ENCODE results near the gene NDUFA6. TPM values are rescaled to one million over a fixed set of nuclear protein-coding genes. Genes with fewer than 3 reads are reported as not detected.
A peak's percentile ranks its signal among the peaks of the same experiment; 100 is the strongest.

NDUFA6 gene
- total and polyA plus RNA-seq, 2 of the 13 experiments (the other 11 are each of a cell fraction or from before 2014, with no cell fraction given): 68.5 to 87.8 TPM

DNA sequence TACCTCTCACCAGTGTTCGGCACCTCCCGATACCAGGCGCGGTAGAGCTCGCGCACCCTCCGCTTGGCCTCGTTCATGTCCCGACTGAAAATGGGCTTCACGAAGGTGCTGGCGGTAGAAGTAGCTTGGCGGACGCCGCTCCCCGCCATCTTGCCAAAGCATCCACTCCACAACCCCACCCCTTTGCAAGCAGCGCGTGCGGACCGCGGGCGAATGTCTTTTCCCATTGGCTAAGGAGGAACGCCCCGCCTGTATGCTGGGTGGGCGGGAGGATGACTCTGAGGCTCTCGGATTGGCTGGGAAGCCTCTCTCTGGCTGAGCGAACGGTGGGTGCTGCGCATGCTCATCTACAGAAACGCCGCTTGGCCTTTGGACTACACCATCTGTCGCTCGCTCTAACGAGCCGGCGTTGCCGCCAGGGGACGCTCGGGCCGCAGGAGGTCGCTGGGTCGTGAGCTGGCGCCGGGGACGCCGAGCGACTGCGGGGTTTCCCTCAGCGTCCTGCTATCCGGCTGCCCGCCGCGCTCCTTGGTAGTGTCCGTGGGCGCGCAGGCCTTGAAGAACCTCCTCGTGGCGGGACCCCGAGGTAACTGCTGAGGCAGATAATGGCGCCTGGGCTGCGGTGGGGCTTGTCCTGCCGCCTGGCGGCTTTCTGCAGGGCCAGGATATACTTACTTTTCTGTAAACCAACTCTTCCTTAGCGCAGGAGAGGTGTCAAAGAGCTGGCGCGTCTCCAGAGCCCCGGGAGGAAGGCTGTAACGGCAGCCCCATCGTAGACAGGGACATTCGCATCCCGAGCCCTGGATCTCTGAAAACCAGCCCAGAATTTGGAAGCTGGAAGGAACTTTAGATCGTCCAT is at the start of gene NDUFA6 (continued):
- TF ChIP-seq ZNF609 (CRISPR knock-in tag; IDR thresholded peaks at IDR 0.05; ENCODE audit: borderline replicate concordance) (peak; percentile 64; the same call in 1 of the 2 replicates), ZNF878 (CRISPR knock-in tag; IDR thresholded peaks at IDR 0.05) (no peak), GMEB1 (CRISPR knock-in tag; IDR thresholded peaks at IDR 0.05; ENCODE audit: borderline replicate concordance) (peak; percentile 83), HMGA1 (CRISPR knock-in tag; conservative IDR thresholded peaks at IDR 0.05) (no peak), HNRNPK (IDR thresholded peaks at IDR 0.05; ENCODE audit: low read depth, low read length, poor library complexity, severe bottlenecking) (no peak), RELA (CRISPR knock-in tag; IDR thresholded peaks at IDR 0.05) (no peak), ZNF263 (CRISPR knock-in tag; IDR thresholded peaks at IDR 0.05) (peak; percentile 44; the same call in 1 of the 2 replicates), ETV5 (CRISPR knock-in tag; IDR thresholded peaks at IDR 0.05; ENCODE audit: borderline replicate concordance) (peak; percentile 42; the same call in 1 of the 2 replicates), POLR2AphosphoS5 (IDR thresholded peaks at IDR 0.05; ENCODE audit: low read depth, low read length) (peak; percentile 93), ZNF776 (CRISPR knock-in tag; IDR thresholded peaks at IDR 0.05) (peak; percentile 70; the same call in 1 of the 2 replicates), ZNF598 (CRISPR knock-in tag; IDR thresholded peaks at IDR 0.05; ENCODE audit: borderline replicate concordance) (peak; percentile 86), KAT2B (IDR thresholded peaks at IDR 0.05; ENCODE audit: borderline replicate concordance, low read depth, low read length) (no peak), CEBPZ (IDR thresholded peaks at IDR 0.05; ENCODE audit: low read length) (no peak)
- TF ChIP-seq, protein P1, sequence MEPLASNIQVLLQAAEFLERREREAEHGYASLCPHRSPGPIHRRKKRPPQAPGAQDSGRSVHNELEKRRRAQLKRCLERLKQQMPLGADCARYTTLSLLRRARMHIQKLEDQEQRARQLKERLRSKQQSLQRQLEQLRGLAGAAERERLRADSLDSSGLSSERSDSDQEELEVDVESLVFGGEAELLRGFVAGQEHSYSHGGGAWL (CRISPR knock-in tag; IDR thresholded peaks at IDR 0.05): no peak
- TF ChIP-seq, protein P2, sequence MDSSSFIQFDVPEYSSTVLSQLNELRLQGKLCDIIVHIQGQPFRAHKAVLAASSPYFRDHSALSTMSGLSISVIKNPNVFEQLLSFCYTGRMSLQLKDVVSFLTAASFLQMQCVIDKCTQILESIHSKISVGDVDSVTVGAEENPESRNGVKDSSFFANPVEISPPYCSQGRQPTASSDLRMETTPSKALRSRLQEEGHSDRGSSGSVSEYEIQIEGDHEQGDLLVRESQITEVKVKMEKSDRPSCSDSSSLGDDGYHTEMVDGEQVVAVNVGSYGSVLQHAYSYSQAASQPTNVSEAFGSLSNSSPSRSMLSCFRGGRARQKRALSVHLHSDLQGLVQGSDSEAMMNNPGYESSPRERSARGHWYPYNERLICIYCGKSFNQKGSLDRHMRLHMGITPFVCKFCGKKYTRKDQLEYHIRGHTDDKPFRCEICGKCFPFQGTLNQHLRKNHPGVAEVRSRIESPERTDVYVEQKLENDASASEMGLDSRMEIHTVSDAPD (CRISPR knock-in tag; IDR thresholded peaks at IDR 0.05): 0 out of 2 replicates have a peak, but pooled peaks have one; percentile 61

Data from HepG2 (cell line).